Measurements from ENCODE around the gene ABCA9.
A peak's percentile ranks its signal among the peaks of the same experiment; 100 is the strongest.
"Not testable (repeated sequence)": the region's sequence is repeated elsewhere in the genome, so short reads cannot be mapped to it uniquely, and the experiment has no call there.

The ABCA9 gene

GRCh38 chr17:69060822-69061221, at the start of gene ABCA9:
Gene ABCA9, minus strand, starts transcription at chr17:69060927. Its CDS starts 9,801 bp downstream, at chr17:69051126.
- DNase-seq = peak in 1 of 2 donors; percentile 8

GRCh38 chr17:69105907-69106730, 45.4 kb upstream of the ABCA9 start:
- DNase-seq = no peak

- no peak for DNase-seq
Observed at GRCh38 chr17:69103557-69104233, 43.0 kb upstream of the ABCA9 start.

GRCh38 chr17:69098625-69099024, 37.9 kb upstream of the ABCA9 start:
- DNase-seq = no peak

GRCh38 chr17:69096541-69096940, 35.8 kb upstream of the ABCA9 start:
- no peak for DNase-seq

- DNase-seq = no peak
Observed at GRCh38 chr17:69093995-69094394, 33.3 kb upstream of the ABCA9 start.

GRCh38 chr17:69093279-69093789, 32.6 kb upstream of the ABCA9 start:
- DNase-seq = no peak

- no peak for DNase-seq
Observed at GRCh38 chr17:69090365-69090764, 29.6 kb upstream of the ABCA9 start.

- no peak for DNase-seq
Observed at GRCh38 chr17:69088643-69089200, 28.0 kb upstream of the ABCA9 start.

GRCh38 chr17:69086641-69087040, 25.9 kb upstream of the ABCA9 start:
- DNase-seq = no peak

- DNase-seq = no peak
Observed at GRCh38 chr17:69084911-69085310, 24.2 kb upstream of the ABCA9 start.

GRCh38 chr17:69082696-69083095, 22.0 kb upstream of the ABCA9 start:
- no peak for DNase-seq

GRCh38 chr17:69078864-69079263, 18.1 kb upstream of the ABCA9 start:
- no peak for DNase-seq

- DNase-seq = no peak
Observed at GRCh38 chr17:69075823-69076222, 15.1 kb upstream of the ABCA9 start.

- DNase-seq = not testable (repeated sequence)
Observed at GRCh38 chr17:69073392-69073791, 12.7 kb upstream of the ABCA9 start.

- DNase-seq = not testable (repeated sequence)
Observed at GRCh38 chr17:69072803-69073256, 12.1 kb upstream of the ABCA9 start.

- DNase-seq = not testable (repeated sequence)
Observed at GRCh38 chr17:69071233-69071586, 10.5 kb upstream of the ABCA9 start.

- DNase-seq = not testable (repeated sequence)
Observed at GRCh38 chr17:69070378-69071232, 9.9 kb upstream of the ABCA9 start.

- DNase-seq = no peak
Observed at GRCh38 chr17:69069226-69069750, 8.6 kb upstream of the ABCA9 start.

GRCh38 chr17:69067274-69068047, 6.7 kb upstream of the ABCA9 start:
- DNase-seq = no peak

- DNase-seq = no peak
Observed at GRCh38 chr17:69066482-69066881, 5.8 kb upstream of the ABCA9 start.

- DNase-seq = no peak
Observed at GRCh38 chr17:69065113-69065512, 4.4 kb upstream of the ABCA9 start.

All from hippocampal formation (tissue), 2 donors.